CD14-positive monocyte (primary cell): ENCODE measurements around the gene TBCCD1. TPM values are rescaled to one million over a fixed set of nuclear protein-coding genes. Genes with fewer than 3 reads are reported as not detected.
"Not testable (repeated sequence)": the region's sequence is repeated elsewhere in the genome, so short reads cannot be mapped to it uniquely, and the experiment has no call there.

Experiments used
- DNase-seq, 3 donors: peaks; one replicate each; pipeline ENCODE4 v3.0.0-alpha.2; 2011 to 2022
- H2AFZ ChIP-seq: 2 replicates; pipeline ENCODE4 v1.6.0; 2012; ENCODE audit warnings: mild to moderate bottlenecking, low read depth, low read length, inconsistent platforms; ENCODE audit not compliant: insufficient read depth, poor library complexity, severe bottlenecking
- H3K27ac ChIP-seq, 2 donors: 1 replicate in 1 of 2; 2 replicates in 1 of 2; pipeline ENCODE4 v1.5.1; 2012 to 2013; ENCODE audit warnings: low read length in 2 of 2, control low read depth in 1 of 2, inconsistent platforms in 1 of 2, low read depth in 1 of 2, mild to moderate bottlenecking in 1 of 2
- H3K27me3 ChIP-seq, 2 donors: one replicate each; pipeline versions ENCODE4 v1.6.0 to v1.6.1; 2011 to 2013; ENCODE audit warnings: low read length in 2 of 2; ENCODE audit not compliant: control insufficient read depth in 2 of 2, insufficient read depth in 2 of 2
- H3K36me3 ChIP-seq, 2 donors: replicated peaks in 1 of 2; 1 replicate in 1 of 2; 2 replicates in 1 of 2; pipeline versions ENCODE4 v1.5.1 to v1.6.1; 2012 to 2013; ENCODE audit warnings: low read length in 2 of 2, control low read depth in 1 of 2, inconsistent platforms in 1 of 2, mild to moderate bottlenecking in 1 of 2; ENCODE audit not compliant: insufficient read depth in 2 of 2, control insufficient read depth in 1 of 2
- H3K4me1 ChIP-seq, 2 donors: 1 replicate in 1 of 2; 2 replicates in 1 of 2; pipeline versions ENCODE4 v1.5.1 to v1.6.1; 2012 to 2013; ENCODE audit warnings: low read length in 2 of 2, control low read depth in 1 of 2, inconsistent platforms in 1 of 2, mild to moderate bottlenecking in 1 of 2, moderate library complexity in 1 of 2; ENCODE audit not compliant: insufficient read depth in 2 of 2, control insufficient read depth in 1 of 2
- H3K4me2 ChIP-seq: replicated peaks from 2 replicates; pipeline ENCODE3; 2012; ENCODE audit warnings: low read length, moderate library complexity, mild to moderate bottlenecking; ENCODE audit not compliant: poor library complexity, severe bottlenecking; ENCODE audit errors: extremely low read depth
- H3K4me3 ChIP-seq, 3 experiments: fragments of 200-600 bp in 1 of 3; sonication (generic) in 1 of 3; replicated peaks in 1 of 3; 1 replicate in 2 of 3; 2 replicates in 1 of 3; pipeline ENCODE4 v1.5.1; 2011 to 2013; ENCODE audit warnings: low read length in 3 of 3, mild to moderate bottlenecking in 3 of 3, control low read depth in 2 of 3, low read depth in 2 of 3, inconsistent platforms in 1 of 3, moderate library complexity in 1 of 3
- H3K79me2 ChIP-seq: 2 replicates; pipeline ENCODE4 v1.6.0; 2012; ENCODE audit warnings: mild to moderate bottlenecking, control low read depth, inconsistent platforms, low read length, moderate library complexity; ENCODE audit not compliant: insufficient read depth
- H3K9ac ChIP-seq: 2 replicates; pipeline ENCODE4 v1.6.0; 2017; ENCODE audit warnings: low read length, mild to moderate bottlenecking; ENCODE audit not compliant: insufficient read depth, poor library complexity, severe bottlenecking
- H3K9me3 ChIP-seq, 2 donors: replicated peaks in 1 of 2; 1 replicate in 1 of 2; 2 replicates in 1 of 2; pipeline versions ENCODE4 v1.5.1 to v1.6.1; 2012 to 2013; ENCODE audit warnings: low read length in 2 of 2, control low read depth in 1 of 2; ENCODE audit not compliant: control insufficient read depth in 1 of 2, insufficient read depth in 1 of 2
- H4K20me1 ChIP-seq: 2 replicates; pipeline ENCODE4 v1.6.0; 2012; ENCODE audit warnings: mild to moderate bottlenecking, low read length, control low read depth, moderate library complexity; ENCODE audit not compliant: insufficient read depth
- H3K27ac Mint-ChIP-seq, 7 donors: one replicate each; pipeline ENCODE4 v1.8.0; 2020; ENCODE audit warnings: mild to moderate bottlenecking in 7 of 7, mixed read lengths in 7 of 7, moderate library complexity in 6 of 7, inconsistent platforms in 2 of 7
- H3K27me3 Mint-ChIP-seq, 3 donors: one replicate each; pipeline ENCODE4 v1.8.0; 2021 to 2022; ENCODE audit warnings: low read depth in 3 of 3, mild to moderate bottlenecking in 3 of 3, mixed read lengths in 3 of 3, moderate library complexity in 3 of 3, inconsistent platforms in 1 of 3
- H3K36me3 Mint-ChIP-seq, 2 donors: one replicate each; pipeline ENCODE4 v1.8.0; 2020; ENCODE audit warnings: mixed read lengths in 2 of 2, inconsistent platforms in 1 of 2, mild to moderate bottlenecking in 1 of 2
- H3K4me1 Mint-ChIP-seq: one replicate; pipeline ENCODE4 v1.8.0; 2020; ENCODE audit warnings: mild to moderate bottlenecking, mixed read lengths
- H3K4me3 Mint-ChIP-seq, 2 donors: one replicate each; pipeline ENCODE4 v1.8.0; 2020; ENCODE audit warnings: mild to moderate bottlenecking in 2 of 2, mixed read lengths in 2 of 2, moderate library complexity in 1 of 2
- H3K9me3 Mint-ChIP-seq, 7 donors: one replicate each; pipeline ENCODE4 v1.8.0; 2020 to 2022; ENCODE audit warnings: mixed read lengths in 7 of 7, mild to moderate bottlenecking in 6 of 7, moderate library complexity in 6 of 7, inconsistent platforms in 2 of 7
- CTCF ChIP-seq: fragments of 200-600 bp; IDR thresholded peaks from one replicate; pipeline ENCODE4 v1.8.0; 2022; ENCODE audit warnings: antibody characterized with exemption, mild to moderate bottlenecking
- WGBS: methylation state at CpG from one replicate; pipeline ENCODE4 v1.1.5; 2013; ENCODE audit warnings: missing lambda C conversion rate; ENCODE audit not compliant: insufficient coverage; 5-methylcytosine and 5-hydroxymethylcytosine counted together
- intact Hi-C, 2 donors: fragments of 100-400 bp; cut with micrococcal nuclease; formaldehyde crosslinking; loops; one replicate each; pipeline versions ENCODE4 v1.15.0 to v1.15.1; 2023
- polyA plus RNA-seq, 3 donors: library from polyadenylated mRNA; depleted of rRNA in 1 of 3; unstranded in 2 of 3; stranded (reverse) in 1 of 3; fragments of 300-500 nt in 2 of 3; fragments of >200 nt in 1 of 3; fragmentation: Illumina TruSeq in 2 of 3; gene quantifications; 1 replicate in 2 of 3; 2 replicates in 1 of 3; pipeline ENCODE4 v1.2.3, GENCODE V29; 2012 to 2021

TBCCD1 gene
- polyA plus RNA-seq, 3 donors: 9.2 to 9.6 (median 9.6) TPM

GRCh38 chr3:186587183-186587582 is 20.0 kb upstream of the TBCCD1 start:
- H3K4me3 ChIP-seq: no peak overlapping the region
- H3K4me3 Mint-ChIP-seq: no peak overlapping the region
- H3K27ac Mint-ChIP-seq: no peak overlapping the region
- H3K9ac ChIP-seq: no peak overlapping the region
- H3K79me2 ChIP-seq: no peaks in the 10 kb centered on the region
- H4K20me1 ChIP-seq: no peaks in the 10 kb centered on the region
- H3K4me1 ChIP-seq: no peaks in the 10 kb centered on the region
- no peaks in the 10 kb centered on the region for H3K9me3 ChIP-seq
- H3K4me1 Mint-ChIP-seq: no peaks in the 10 kb centered on the region
- peaks cover 37 to 43% of the 10 kb centered on the region in 2 donors for H3K36me3 ChIP-seq
- no peaks in the 10 kb centered on the region for H3K27me3 ChIP-seq
- H3K9me3 Mint-ChIP-seq: no peaks in the 10 kb centered on the region
- intact Hi-C loops: no loop called here
- H3K4me2 ChIP-seq: no peak overlapping the region
- H3K27ac ChIP-seq: no peak overlapping the region
- DNase-seq: no peak
- no peak overlapping the region for H2AFZ ChIP-seq
- peaks cover 0 to 5% (median 0%) of the 10 kb centered on the region in 3 donors for H3K27me3 Mint-ChIP-seq
- TF ChIP-seq CTCF: no peak
- H3K36me3 Mint-ChIP-seq: peaks cover 39 to 44% of the 10 kb centered on the region in 2 donors

DNA sequence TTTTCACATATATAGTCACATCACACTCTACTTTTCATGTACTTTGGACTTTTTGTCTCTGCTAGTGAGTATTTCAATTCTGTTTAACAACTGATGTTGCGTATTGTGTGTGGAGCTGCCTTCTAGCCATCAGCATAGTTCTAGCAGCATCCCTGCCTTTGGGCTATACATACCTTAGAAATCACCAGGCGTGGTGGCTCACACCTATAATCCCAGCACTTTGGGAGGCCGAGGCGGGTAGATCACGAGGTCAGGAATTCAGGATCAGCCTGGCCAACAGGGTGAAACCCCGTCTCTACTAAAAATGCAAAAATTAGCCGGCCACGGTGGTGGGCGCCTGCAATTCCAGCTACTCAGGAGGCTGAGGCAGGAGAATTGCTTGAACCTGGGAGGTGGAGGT is 19.1 kb upstream of the TBCCD1 start:
- H3K4me1 Mint-ChIP-seq, H3K27ac ChIP-seq, H3K79me2 ChIP-seq, H3K9ac ChIP-seq, H3K27me3 ChIP-seq, H3K4me3 Mint-ChIP-seq, H3K9me3 ChIP-seq, H3K27ac Mint-ChIP-seq, H4K20me1 ChIP-seq, DNase-seq, intact Hi-C loops, H3K27me3 Mint-ChIP-seq, H2AFZ ChIP-seq, H3K4me1 ChIP-seq, H3K4me3 ChIP-seq, H3K4me2 ChIP-seq, H3K9me3 Mint-ChIP-seq: not testable (repeated sequence)
- peaks cover 48 to 54% of the 10 kb centered on the region in 2 donors for H3K36me3 Mint-ChIP-seq
- peaks cover 47 to 52% of the 10 kb centered on the region in 2 donors for H3K36me3 ChIP-seq
- WGBS: 84% methylated on average over 8 of the region's 9 CpGs
